GM18508 (cell line): Measurements from ENCODE around the gene SIGLEC14.

Experiments used
- ATAC-seq: cut with Tn5 transposase; IDR thresholded peaks from one replicate; pipeline ENCODE4 v1.9.1; 2021; ENCODE audit warnings: moderate number of reproducible peaks; ENCODE audit not compliant: insufficient read depth, unreplicated experiment

SIGLEC14 gene

GRCh38 chr19:51627491-51628138 lies 19.0 kb downstream of the SIGLEC14 start:
- ATAC-seq: no peak

DNA sequence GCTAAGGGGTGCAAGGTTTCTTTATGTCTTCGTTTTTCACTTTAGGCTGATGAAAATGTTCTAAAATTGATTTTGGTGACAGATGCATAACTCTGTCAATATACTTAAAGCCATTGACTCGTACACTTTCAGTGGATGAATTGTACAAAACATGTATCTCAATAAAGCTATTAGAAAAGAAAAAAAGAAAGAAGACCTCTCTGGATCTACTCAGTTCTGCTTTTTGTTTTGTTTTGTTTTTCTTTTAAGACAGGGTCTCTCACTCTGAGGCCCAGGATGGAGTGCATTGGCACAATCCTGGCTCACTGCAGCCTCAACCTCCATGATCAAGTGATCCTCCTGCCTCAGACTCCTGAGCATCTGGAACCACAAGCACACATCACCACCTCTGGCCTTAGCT lies 19.9 kb downstream of the SIGLEC14 start:
- no peak for ATAC-seq

DNA sequence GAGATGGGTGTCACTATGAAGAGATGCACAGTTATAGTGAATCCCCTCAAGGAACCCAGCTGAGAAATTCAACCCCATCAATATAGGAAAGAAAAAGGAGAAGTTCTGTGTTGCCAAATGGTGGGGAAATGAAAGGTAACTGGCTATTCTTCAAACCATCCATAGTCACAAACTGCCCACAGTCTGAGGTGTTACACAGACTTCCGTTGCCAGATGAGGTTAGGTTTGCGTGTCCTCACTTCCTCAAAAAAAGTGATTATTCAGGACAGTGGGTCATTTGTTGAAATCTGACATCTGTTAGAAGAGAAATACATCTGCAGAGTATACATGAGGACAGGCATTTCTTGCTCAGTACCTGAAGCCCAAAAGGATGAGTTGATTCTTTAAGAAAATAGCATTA lies 25.4 kb downstream of the SIGLEC14 start:
- ATAC-seq: no peak

DNA sequence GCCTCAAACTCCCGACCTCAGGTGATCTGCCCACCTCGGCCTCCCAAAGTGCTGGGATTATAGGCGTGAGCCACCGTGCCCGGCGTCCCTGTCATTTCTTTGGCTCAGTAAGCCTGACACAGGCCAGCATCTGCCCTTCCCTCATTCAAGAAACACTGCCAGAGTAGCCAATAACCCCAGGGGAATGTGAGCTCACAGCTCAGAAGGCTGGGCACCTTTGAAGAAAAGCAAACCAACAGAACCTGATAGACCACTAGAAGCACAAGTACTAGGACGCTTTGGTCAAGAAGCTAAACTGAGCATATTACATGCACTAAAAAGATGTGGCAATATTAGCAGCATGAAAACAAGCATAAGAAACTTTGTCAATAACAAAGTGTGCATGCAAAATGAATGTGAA lies 30.6 kb downstream of the SIGLEC14 start:
- no peak for ATAC-seq

DNA sequence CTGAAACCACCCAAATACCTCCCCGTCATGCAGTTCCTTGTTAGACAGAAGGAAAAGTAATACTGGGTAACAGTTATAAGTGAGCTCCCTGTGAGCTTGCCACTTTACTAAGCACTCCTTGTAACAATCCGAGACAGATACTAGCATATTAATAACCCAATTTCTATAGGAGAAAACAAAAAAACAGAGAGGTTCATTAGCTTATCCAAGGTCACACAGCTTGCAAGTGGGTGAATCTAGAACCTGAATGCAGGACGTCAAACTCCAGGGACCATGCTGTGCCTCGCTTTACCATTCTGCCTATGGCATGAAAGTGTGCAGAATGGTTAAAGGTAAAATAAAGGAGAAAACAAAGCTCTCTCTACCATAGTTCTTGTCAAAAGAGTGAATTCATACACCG lies 31.8 kb downstream of the SIGLEC14 start:
- ATAC-seq: no peak

DNA sequence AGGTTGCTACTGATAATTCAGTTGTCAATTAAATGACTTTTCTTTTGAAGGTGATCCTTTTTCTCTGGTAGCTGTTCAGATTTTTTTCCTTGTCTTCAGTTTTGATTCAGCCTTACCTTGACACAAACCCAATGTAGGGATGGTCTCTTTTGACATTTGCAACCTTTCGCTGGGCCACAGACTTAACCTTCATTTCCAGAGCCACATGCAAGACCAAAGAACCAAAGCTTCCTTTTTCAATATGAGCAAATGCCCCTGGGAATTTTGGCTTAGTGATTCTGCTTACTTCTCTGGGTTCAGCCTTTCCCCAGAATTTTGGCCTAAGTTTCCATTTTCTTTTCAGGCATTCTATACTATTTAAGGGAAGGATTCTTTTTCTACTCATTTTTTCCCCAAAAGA lies 36.0 kb downstream of the SIGLEC14 start:
- ATAC-seq: no peak

- no peak for ATAC-seq
Observed at GRCh38 chr19:51607920-51608562, 38.6 kb downstream of the SIGLEC14 start.

- ATAC-seq: peak; percentile 90
Observed at GRCh38 chr19:51607077-51607476, 39.5 kb downstream of the SIGLEC14 start.

- ATAC-seq: no peak
Observed at GRCh38 chr19:51602189-51602854, 44.3 kb downstream of the SIGLEC14 start.

GRCh38 chr19:51600940-51601580 lies 45.6 kb downstream of the SIGLEC14 start:
- ATAC-seq: no peak

GRCh38 chr19:51599084-51599483 lies 47.5 kb downstream of the SIGLEC14 start:
- ATAC-seq: no peak

DNA sequence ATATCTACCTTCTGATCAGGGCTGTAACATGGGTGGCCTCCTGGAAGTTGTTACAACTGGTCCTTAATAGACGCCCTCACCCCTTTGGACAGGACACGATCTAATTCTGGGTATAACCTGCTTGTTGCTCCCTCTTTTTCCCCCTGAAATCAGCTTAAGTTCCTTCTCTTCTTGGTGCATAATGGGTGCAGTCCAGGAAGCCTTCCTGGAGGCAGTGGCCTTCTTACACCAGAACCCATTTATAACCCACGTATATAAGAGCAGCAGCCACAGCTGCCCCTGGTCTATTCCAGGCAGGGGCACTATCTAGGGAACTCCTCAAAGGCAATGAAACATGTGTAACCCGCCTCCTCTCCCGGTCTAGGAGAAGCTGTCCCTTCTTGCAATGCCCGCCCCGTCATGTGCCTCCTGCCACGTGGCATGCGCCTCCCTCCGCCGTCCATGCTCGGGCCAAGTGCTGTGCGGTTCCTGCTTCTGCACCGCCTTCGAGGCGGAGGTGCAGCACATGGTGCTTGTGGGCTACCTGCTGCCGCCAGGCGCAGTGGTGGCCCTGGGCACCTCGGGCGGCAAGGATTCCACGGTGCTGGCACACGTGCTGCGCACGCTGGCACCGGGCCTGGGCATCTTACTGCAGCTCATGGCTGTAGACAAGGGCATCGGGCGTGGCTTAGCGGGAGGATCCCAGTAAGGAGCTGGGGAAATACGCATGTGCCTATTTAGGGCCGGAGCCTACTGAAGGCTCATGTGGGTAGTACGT lies 48.3 kb downstream of the SIGLEC14 start:
- ATAC-seq: no peak

DNA sequence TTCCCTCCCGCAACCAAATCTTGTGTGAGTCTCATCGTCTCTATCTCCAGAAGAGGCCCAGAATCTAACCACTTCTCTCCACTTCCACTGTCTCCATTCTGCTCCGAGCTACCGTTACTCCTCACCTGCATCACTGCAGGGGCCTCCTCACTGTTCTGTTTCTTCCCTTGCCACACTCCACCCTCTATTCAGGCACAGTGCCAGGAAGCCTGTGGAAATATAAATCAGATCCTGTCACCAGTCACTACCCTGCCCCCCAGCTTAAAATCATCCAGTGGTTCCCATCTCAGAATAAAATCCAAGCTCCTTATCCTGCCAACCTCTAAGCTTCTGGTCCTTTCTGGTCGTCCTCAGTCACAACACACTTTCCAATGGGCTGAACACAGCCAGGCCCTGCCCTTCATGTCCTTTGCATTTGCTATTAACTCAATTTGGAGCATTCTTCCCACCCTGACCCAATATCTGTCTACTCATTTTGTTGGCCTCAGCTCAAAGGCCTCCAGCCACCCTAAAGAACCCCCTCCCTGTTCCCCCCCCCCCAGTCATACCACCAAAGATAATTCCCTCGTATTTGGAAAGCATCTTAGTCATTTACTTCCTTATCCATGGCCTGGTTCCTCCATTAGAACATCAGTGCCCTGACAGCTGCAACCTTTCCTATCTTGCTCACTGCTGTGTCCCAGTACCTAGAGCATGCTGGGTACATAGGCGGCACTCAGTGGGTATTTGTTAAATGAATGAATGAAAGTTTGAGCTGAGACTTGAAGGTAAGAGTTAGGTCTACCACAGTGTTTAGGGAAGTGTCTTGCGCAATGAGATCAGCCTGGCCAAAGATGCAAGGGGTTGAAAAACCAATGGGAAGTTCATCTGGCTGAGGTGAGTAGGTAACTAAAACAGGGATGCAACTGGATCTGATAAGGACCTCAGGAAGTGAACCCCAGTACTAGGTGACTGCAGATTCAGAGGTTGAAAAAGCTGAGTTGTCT lies 51.1 kb downstream of the SIGLEC14 start:
- ATAC-seq: no peak

GRCh38 chr19:51594774-51595109 lies 51.9 kb downstream of the SIGLEC14 start:
- no peak for ATAC-seq

DNA sequence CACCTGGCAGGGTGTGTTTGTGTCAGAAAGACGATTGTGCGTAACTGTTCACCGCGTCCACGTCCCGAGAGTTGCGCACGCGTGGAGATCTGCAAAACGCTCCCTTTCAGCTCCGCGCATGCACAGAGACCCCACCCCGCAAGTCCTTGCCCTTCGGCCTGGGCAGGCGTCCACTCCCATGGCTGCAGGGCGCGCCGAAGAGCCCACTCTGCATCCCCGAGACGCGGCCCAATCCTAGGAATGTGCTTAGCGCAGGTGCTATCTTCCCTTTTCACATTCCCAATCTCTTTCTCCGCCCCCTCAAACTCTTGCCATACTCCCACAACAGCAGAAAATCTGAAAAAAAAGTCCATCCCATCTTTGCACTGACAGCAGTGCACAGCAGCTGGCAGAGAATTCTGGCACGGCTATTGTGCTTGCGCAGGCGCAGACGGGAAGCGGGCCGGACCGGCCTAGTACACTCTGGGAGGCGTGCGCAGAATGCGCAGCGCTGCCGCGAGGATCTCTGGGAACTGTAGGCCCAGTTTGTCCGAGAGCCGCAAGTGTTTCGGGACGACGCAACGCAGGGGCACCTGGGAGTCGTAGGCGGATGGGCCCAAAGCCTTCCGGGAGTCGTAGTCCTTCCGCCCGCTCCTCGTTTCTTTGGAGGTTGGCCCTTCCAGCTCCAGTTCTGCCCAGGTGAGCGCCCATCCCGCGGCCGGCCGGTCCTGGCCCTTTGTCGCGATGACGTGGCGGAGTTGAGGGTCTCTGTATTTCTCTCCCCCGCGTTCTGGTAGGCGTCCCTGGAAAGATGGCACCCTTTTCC lies 52.5 kb downstream of the SIGLEC14 start:
- no peak for ATAC-seq

- no peak for ATAC-seq
Observed at GRCh38 chr19:51593138-51593890, 53.3 kb downstream of the SIGLEC14 start.
